Keratinocyte (primary cell): ENCODE measurements around the gene TMPRSS3. TPM values are rescaled to one million over a fixed set of nuclear protein-coding genes. Genes with fewer than 3 reads are reported as not detected.

Source experiments
- DNase-seq: peaks from one replicate; pipeline ENCODE4 v3.0.0-alpha.2; 2011; ENCODE audit warnings: low read depth, missing footprints, low spot score
- FAIRE-seq: peaks from 2 replicates; lab custom pipeline; 2011; peaks lifted over from hg19 to GRCh38; lab: Jason Lieb, UNC
- H2AFZ ChIP-seq: 2 replicates; pipeline ENCODE4 v1.6.0; 2012; ENCODE audit warnings: low read length, control low read depth, inconsistent platforms; ENCODE audit not compliant: control insufficient read depth
- H3K27ac ChIP-seq: 2 replicates; pipeline ENCODE4 v1.5.1; 2011; ENCODE audit warnings: low read length; ENCODE audit not compliant: control insufficient read depth, insufficient read depth
- H3K27me3 ChIP-seq: 3 replicates; pipeline ENCODE4 v1.6.0; 2011; ENCODE audit warnings: low read length; ENCODE audit not compliant: control insufficient read depth, insufficient read depth; ENCODE audit errors: extremely low read depth
- H3K36me3 ChIP-seq, 2 experiments: 2 replicates in 1 of 2; 3 replicates in 1 of 2; pipeline ENCODE4 v1.5.1; 2011; ENCODE audit warnings: low read length in 2 of 2, mild to moderate bottlenecking in 1 of 2; ENCODE audit not compliant: control insufficient read depth in 2 of 2, insufficient read depth in 2 of 2; ENCODE audit errors: extremely low read depth in 1 of 2
- H3K4me1 ChIP-seq: 3 replicates; pipeline ENCODE4 v1.5.1; 2011; ENCODE audit warnings: low read length; ENCODE audit not compliant: control insufficient read depth, insufficient read depth; ENCODE audit errors: extremely low read depth
- H3K4me2 ChIP-seq: 3 replicates; pipeline ENCODE4 v1.6.0; 2011; ENCODE audit warnings: low read depth, low read length; ENCODE audit not compliant: control insufficient read depth, insufficient read depth; ENCODE audit errors: extremely low read depth
- H3K4me3 ChIP-seq, 3 experiments: fragments of 200-600 bp in 1 of 3; sonication (generic) in 1 of 3; 2 replicates in 2 of 3; 3 replicates in 1 of 3; pipeline ENCODE4 v1.5.1; 2011 to 2016; ENCODE audit warnings: low read length in 3 of 3, mild to moderate bottlenecking in 3 of 3, control low read depth in 2 of 3, inconsistent platforms in 1 of 3, low read depth in 1 of 3, mixed read lengths in 1 of 3, mixed run types in 1 of 3, moderate library complexity in 1 of 3; ENCODE audit not compliant: control insufficient read depth in 2 of 3, insufficient read depth in 2 of 3; ENCODE audit errors: extremely low read depth in 1 of 3
- H3K79me2 ChIP-seq: 2 replicates; pipeline ENCODE4 v1.6.0; 2012; ENCODE audit warnings: low read length; ENCODE audit not compliant: control insufficient read depth, insufficient read depth
- H3K9ac ChIP-seq: 3 replicates; pipeline ENCODE4 v1.6.0; 2011; ENCODE audit warnings: low read length; ENCODE audit not compliant: control insufficient read depth, insufficient read depth; ENCODE audit errors: extremely low read depth
- H3K9me1 ChIP-seq: 3 replicates; pipeline ENCODE4 v1.6.0; 2011; ENCODE audit warnings: low read length; ENCODE audit not compliant: control insufficient read depth, insufficient read depth; ENCODE audit errors: extremely low read depth
- H3K9me3 ChIP-seq: 2 replicates; pipeline ENCODE4 v1.5.1; 2012; ENCODE audit warnings: low read depth, low read length; ENCODE audit not compliant: control insufficient read depth
- H4K20me1 ChIP-seq: 3 replicates; pipeline ENCODE4 v1.6.0; 2011; ENCODE audit warnings: low read length; ENCODE audit not compliant: control insufficient read depth, insufficient read depth; ENCODE audit errors: extremely low read depth
- EZH2 ChIP-seq: IDR thresholded peaks from one replicate; pipeline ENCODE4 v1.6.1; 2012; ENCODE audit warnings: inconsistent platforms, mild to moderate bottlenecking, low read length, moderate library complexity
- dilution Hi-C: fragments of 300-500 bp; cut with MboI; formaldehyde crosslinking; loops from one replicate; pipeline ENCODE4 v1.7.0; 2020; ENCODE audit warnings: low sequenced_read_pairs; ENCODE audit not compliant: extremely low pct_ligation_motif_present
- polyA plus RNA-seq, 5 experiments: library from polyadenylated mRNA; depleted of rRNA in 3 of 5; stranded (reverse) in 3 of 5; stranded (forward) in 1 of 5; unstranded in 1 of 5; fragments of >200 nt; gene quantifications; 1 replicate in 1 of 5; 2 replicates in 3 of 5; 3 replicates in 1 of 5; pipeline versions ENCODE4 v1.2.1 to v1.2.3, GENCODE V29; 2011 to 2012; ENCODE audit warnings: missing spikeins in 2 of 5, low read depth in 1 of 5, low replicate concordance in 1 of 5
- TF ChIP-seq, protein P1 (sequence below), 3 experiments: IDR thresholded peaks in 1 of 3; conservative IDR thresholded peaks in 1 of 3; optimal IDR thresholded peaks in 1 of 3; 2 replicates in 2 of 3; 3 replicates in 1 of 3; pipeline versions ENCODE3 to v1.5.1; 2011; ENCODE audit warnings: low read length in 3 of 3, mild to moderate bottlenecking in 3 of 3, moderate library complexity in 2 of 3, control low read depth in 1 of 3, inconsistent platforms in 1 of 3; ENCODE audit not compliant: insufficient read depth in 2 of 3; ENCODE audit errors: extremely low read depth in 1 of 3

The TMPRSS3 gene
- polyA plus RNA-seq, 1 donor (not counting 4 experiments of a cell fraction or from before 2014, with no cell fraction given) = not detected

DNA sequence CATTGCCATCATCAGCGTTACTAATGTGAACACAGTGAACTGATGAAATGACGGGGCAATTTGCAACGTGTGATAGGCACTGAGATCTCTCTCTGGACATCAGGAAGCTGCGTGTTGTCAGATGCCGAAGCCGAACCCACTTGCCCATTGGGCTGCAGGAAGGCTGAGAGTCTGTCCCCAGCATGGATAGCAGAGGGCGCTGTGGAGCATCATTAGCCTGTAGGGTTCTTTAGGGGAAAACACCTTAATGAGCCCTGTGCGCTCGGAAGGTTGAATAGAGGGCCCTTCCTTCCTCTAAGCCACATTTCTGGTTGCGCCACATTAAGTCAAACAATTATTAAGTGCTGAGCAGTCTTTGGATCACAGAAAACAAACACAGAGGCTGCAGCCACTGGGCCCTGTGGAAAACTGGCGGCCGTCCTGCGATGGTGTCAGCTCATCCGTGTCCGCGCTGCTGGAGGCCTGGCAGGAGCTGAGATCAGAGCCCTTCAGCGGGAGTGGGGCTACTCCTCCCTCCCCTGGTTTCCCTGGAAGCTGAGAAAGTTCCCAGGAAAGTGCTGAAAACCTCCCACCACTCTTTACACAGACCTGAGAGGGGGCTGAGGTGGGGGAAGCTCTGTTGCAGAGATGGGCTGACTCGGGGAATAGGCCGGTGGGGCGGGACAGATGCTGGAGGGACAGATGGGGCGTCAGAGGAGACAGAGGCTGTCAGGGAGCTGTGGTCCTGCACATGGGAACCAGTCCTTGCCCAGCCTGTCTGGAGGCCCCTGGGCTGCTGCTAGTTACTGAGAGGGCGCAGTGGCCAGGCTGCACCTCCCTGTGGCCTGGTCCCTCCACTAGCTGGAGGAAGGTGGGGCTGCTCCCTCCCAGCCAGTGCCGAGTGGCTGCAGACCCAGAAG, 57.8 kb downstream of the TMPRSS3 start:
- H3K27ac ChIP-seq = no peak overlapping the region
- no peak overlapping the region for H3K4me3 ChIP-seq
- H3K9me3 ChIP-seq = no peaks in the 10 kb centered on the region
- no peaks in the 10 kb centered on the region for H3K9me1 ChIP-seq
- FAIRE-seq (no peak), DNase-seq (no peak)
- H2AFZ ChIP-seq = no peak overlapping the region
- no peak overlapping the region for H3K9ac ChIP-seq
- dilution Hi-C loops = no loop called here
- H3K36me3 ChIP-seq = no peaks in the 10 kb centered on the region
- H3K4me2 ChIP-seq = no peak overlapping the region
- H3K27me3 ChIP-seq = peaks cover 4% of the 10 kb centered on the region
- TF ChIP-seq, protein P1, sequence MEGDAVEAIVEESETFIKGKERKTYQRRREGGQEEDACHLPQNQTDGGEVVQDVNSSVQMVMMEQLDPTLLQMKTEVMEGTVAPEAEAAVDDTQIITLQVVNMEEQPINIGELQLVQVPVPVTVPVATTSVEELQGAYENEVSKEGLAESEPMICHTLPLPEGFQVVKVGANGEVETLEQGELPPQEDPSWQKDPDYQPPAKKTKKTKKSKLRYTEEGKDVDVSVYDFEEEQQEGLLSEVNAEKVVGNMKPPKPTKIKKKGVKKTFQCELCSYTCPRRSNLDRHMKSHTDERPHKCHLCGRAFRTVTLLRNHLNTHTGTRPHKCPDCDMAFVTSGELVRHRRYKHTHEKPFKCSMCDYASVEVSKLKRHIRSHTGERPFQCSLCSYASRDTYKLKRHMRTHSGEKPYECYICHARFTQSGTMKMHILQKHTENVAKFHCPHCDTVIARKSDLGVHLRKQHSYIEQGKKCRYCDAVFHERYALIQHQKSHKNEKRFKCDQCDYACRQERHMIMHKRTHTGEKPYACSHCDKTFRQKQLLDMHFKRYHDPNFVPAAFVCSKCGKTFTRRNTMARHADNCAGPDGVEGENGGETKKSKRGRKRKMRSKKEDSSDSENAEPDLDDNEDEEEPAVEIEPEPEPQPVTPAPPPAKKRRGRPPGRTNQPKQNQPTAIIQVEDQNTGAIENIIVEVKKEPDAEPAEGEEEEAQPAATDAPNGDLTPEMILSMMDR (optimal IDR thresholded peaks at IDR 0.05 in 1 of 3, IDR thresholded peaks at IDR 0.05 in 1 of 3, conservative IDR thresholded peaks at IDR 0.05 in 1 of 3; ENCODE audit: extremely low read depth in 1 of 3, insufficient read depth in 2 of 3, low read length in 3 of 3) = peak; percentile 47 to 69 (median 64)
- no peak for TF ChIP-seq EZH2
- H4K20me1 ChIP-seq = no peaks in the 10 kb centered on the region
- H3K79me2 ChIP-seq = no peaks in the 10 kb centered on the region
- no peaks in the 10 kb centered on the region for H3K4me1 ChIP-seq

DNA sequence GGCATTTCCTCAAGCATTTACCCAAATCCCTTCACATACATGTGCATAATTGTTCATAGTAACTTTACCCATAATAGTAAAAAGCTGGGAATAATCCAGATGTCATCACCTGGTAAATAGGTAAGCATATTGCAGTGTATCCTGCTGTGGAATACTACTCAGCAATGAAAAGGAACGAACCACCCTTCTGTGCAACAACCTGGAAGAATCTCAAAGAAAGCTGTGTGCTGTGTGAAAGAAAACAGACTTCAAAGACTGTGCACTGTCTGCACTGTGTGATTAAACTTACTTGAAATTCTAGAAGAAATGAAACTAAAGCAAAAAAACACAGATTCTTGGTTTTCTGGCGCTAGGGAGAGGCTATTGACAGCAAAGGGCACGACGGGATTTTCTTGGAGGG, 58.6 kb downstream of the TMPRSS3 start:
- DNase-seq = no peak
- Histone ChIP-seq H2AFZ (no peak overlapping the region), H4K20me1 (no peaks in the 10 kb centered on the region), H3K4me3 (no peak overlapping the region), H3K36me3 (no peaks in the 10 kb centered on the region), H3K79me2 (no peaks in the 10 kb centered on the region), H3K27ac (no peak overlapping the region), H3K9ac (no peak overlapping the region), H3K9me1 (no peaks in the 10 kb centered on the region), H3K27me3 (peaks cover 4% of the 10 kb centered on the region), H3K4me2 (no peak overlapping the region), H3K4me1 (no peaks in the 10 kb centered on the region), H3K9me3 (no peaks in the 10 kb centered on the region)
- FAIRE-seq = no peak
- TF ChIP-seq EZH2 = no peak
- TF ChIP-seq, protein P1 (optimal IDR thresholded peaks at IDR 0.05 in 1 of 3, IDR thresholded peaks at IDR 0.05 in 1 of 3, conservative IDR thresholded peaks at IDR 0.05 in 1 of 3; ENCODE audit: extremely low read depth in 1 of 3, insufficient read depth in 2 of 3, low read length in 3 of 3) = no peak
- dilution Hi-C loops = no loop called here
